Measurements from ENCODE around the gene PLXNB2. TPM values are rescaled to one million over a fixed set of nuclear protein-coding genes. Genes with fewer than 3 reads are reported as not detected.

PLXNB2 gene
- total RNA-seq, 1 donor = 66.0 TPM

GRCh38 chr22:50286275-50286674 lies 21.2 kb downstream of the PLXNB2 start:
- H3K4me3 ChIP-seq (ENCODE audit: low read length) = no peak overlapping the region
- H3K27me3 ChIP-seq (ENCODE audit: insufficient read depth, low read length) = no peaks in the 10 kb centered on the region
- peaks cover 2% of the 10 kb centered on the region for H3K4me1 ChIP-seq (ENCODE audit: insufficient read depth, low read length)
- H3K9me3 ChIP-seq (ENCODE audit: low read depth, low read length) = no peaks in the 10 kb centered on the region

- Histone ChIP-seq H3K4me3 (ENCODE audit: low read length) (no peak overlapping the region), H3K9me3 (ENCODE audit: low read depth, low read length) (no peaks in the 10 kb centered on the region), H3K27me3 (ENCODE audit: insufficient read depth, low read length) (no peaks in the 10 kb centered on the region), H3K4me1 (ENCODE audit: insufficient read depth, low read length) (no peaks in the 10 kb centered on the region)
These were observed 21.7 kb downstream of the PLXNB2 start for GRCh38 chr22:50285568-50286229.

GRCh38 chr22:50284479-50284878 lies 23.0 kb downstream of the PLXNB2 start:
- Histone ChIP-seq H3K27me3 (ENCODE audit: insufficient read depth, low read length) (no peaks in the 10 kb centered on the region), H3K4me3 (ENCODE audit: low read length) (no peak overlapping the region), H3K4me1 (ENCODE audit: insufficient read depth, low read length) (no peaks in the 10 kb centered on the region), H3K9me3 (ENCODE audit: low read depth, low read length) (no peaks in the 10 kb centered on the region)

- no peaks in the 10 kb centered on the region for H3K27me3 ChIP-seq (ENCODE audit: insufficient read depth, low read length)
- H3K4me1 ChIP-seq (ENCODE audit: insufficient read depth, low read length) = no peaks in the 10 kb centered on the region
- H3K9me3 ChIP-seq (ENCODE audit: low read depth, low read length) = no peaks in the 10 kb centered on the region
- no peak overlapping the region for H3K4me3 ChIP-seq (ENCODE audit: low read length)
These were observed 23.6 kb downstream of the PLXNB2 start for GRCh38 chr22:50283821-50284220.

GRCh38 chr22:50282361-50283155 lies 24.9 kb downstream of the PLXNB2 start:
- no peaks in the 10 kb centered on the region for H3K4me1 ChIP-seq (ENCODE audit: insufficient read depth, low read length)
- H3K27me3 ChIP-seq (ENCODE audit: insufficient read depth, low read length) = no peaks in the 10 kb centered on the region
- H3K9me3 ChIP-seq (ENCODE audit: low read depth, low read length) = no peaks in the 10 kb centered on the region
- no peak overlapping the region for H3K4me3 ChIP-seq (ENCODE audit: low read length)

- H3K9me3 ChIP-seq (ENCODE audit: low read depth, low read length) = no peaks in the 10 kb centered on the region
- H3K4me3 ChIP-seq (ENCODE audit: low read length) = no peak overlapping the region
- H3K27me3 ChIP-seq (ENCODE audit: insufficient read depth, low read length) = no peaks in the 10 kb centered on the region
- no peaks in the 10 kb centered on the region for H3K4me1 ChIP-seq (ENCODE audit: insufficient read depth, low read length)
These were observed 25.5 kb downstream of the PLXNB2 start for GRCh38 chr22:50281957-50282356.

GRCh38 chr22:50281384-50281760 lies 26.1 kb downstream of the PLXNB2 start:
- no peaks in the 10 kb centered on the region for H3K4me1 ChIP-seq (ENCODE audit: insufficient read depth, low read length)
- no peaks in the 10 kb centered on the region for H3K27me3 ChIP-seq (ENCODE audit: insufficient read depth, low read length)
- no peak overlapping the region for H3K4me3 ChIP-seq (ENCODE audit: low read length)
- no peaks in the 10 kb centered on the region for H3K9me3 ChIP-seq (ENCODE audit: low read depth, low read length)

- no peaks in the 10 kb centered on the region for H3K9me3 ChIP-seq (ENCODE audit: low read depth, low read length)
- H3K4me3 ChIP-seq (ENCODE audit: low read length) = no peak overlapping the region
- no peaks in the 10 kb centered on the region for H3K4me1 ChIP-seq (ENCODE audit: insufficient read depth, low read length)
- no peaks in the 10 kb centered on the region for H3K27me3 ChIP-seq (ENCODE audit: insufficient read depth, low read length)
These were observed 26.6 kb downstream of the PLXNB2 start for GRCh38 chr22:50280708-50281383.

GRCh38 chr22:50280022-50280707 lies 27.3 kb downstream of the PLXNB2 start:
- no peaks in the 10 kb centered on the region for H3K4me1 ChIP-seq (ENCODE audit: insufficient read depth, low read length)
- H3K27me3 ChIP-seq (ENCODE audit: insufficient read depth, low read length) = no peaks in the 10 kb centered on the region
- H3K9me3 ChIP-seq (ENCODE audit: low read depth, low read length) = no peaks in the 10 kb centered on the region
- no peak overlapping the region for H3K4me3 ChIP-seq (ENCODE audit: low read length)

GRCh38 chr22:50278956-50279619 lies 28.4 kb downstream of the PLXNB2 start:
- Histone ChIP-seq H3K9me3 (ENCODE audit: low read depth, low read length) (no peaks in the 10 kb centered on the region), H3K4me3 (ENCODE audit: low read length) (no peak overlapping the region), H3K4me1 (ENCODE audit: insufficient read depth, low read length) (no peaks in the 10 kb centered on the region), H3K27me3 (ENCODE audit: insufficient read depth, low read length) (no peaks in the 10 kb centered on the region)

GRCh38 chr22:50278461-50278860 lies 29.0 kb downstream of the PLXNB2 start:
- Histone ChIP-seq H3K9me3 (ENCODE audit: low read depth, low read length) (no peaks in the 10 kb centered on the region), H3K4me3 (ENCODE audit: low read length) (no peak overlapping the region), H3K4me1 (ENCODE audit: insufficient read depth, low read length) (no peaks in the 10 kb centered on the region), H3K27me3 (ENCODE audit: insufficient read depth, low read length) (no peaks in the 10 kb centered on the region)

- no peaks in the 10 kb centered on the region for H3K27me3 ChIP-seq (ENCODE audit: insufficient read depth, low read length)
- no peaks in the 10 kb centered on the region for H3K9me3 ChIP-seq (ENCODE audit: low read depth, low read length)
- no peak overlapping the region for H3K4me3 ChIP-seq (ENCODE audit: low read length)
- H3K4me1 ChIP-seq (ENCODE audit: insufficient read depth, low read length) = no peaks in the 10 kb centered on the region
These were observed 29.7 kb downstream of the PLXNB2 start for GRCh38 chr22:50277761-50278160.

- H3K4me1 ChIP-seq (ENCODE audit: insufficient read depth, low read length) = peaks cover 6% of the 10 kb centered on the region
- no peaks in the 10 kb centered on the region for H3K9me3 ChIP-seq (ENCODE audit: low read depth, low read length)
- peaks cover 3% of the 10 kb centered on the region for H3K27me3 ChIP-seq (ENCODE audit: insufficient read depth, low read length)
- no peak overlapping the region for H3K4me3 ChIP-seq (ENCODE audit: low read length)
These were observed 31.3 kb downstream of the PLXNB2 start for GRCh38 chr22:50276143-50276542.

GRCh38 chr22:50275181-50276055 lies 32.0 kb downstream of the PLXNB2 start:
- no peaks in the 10 kb centered on the region for H3K9me3 ChIP-seq (ENCODE audit: low read depth, low read length)
- peaks cover 10% of the 10 kb centered on the region for H3K27me3 ChIP-seq (ENCODE audit: insufficient read depth, low read length)
- peaks cover 13% of the 10 kb centered on the region for H3K4me1 ChIP-seq (ENCODE audit: insufficient read depth, low read length)
- H3K4me3 ChIP-seq (ENCODE audit: low read length) = no peak overlapping the region
